GM23248 (cell line): ENCODE measurements around the gene GCK. TPM values are rescaled to one million over a fixed set of nuclear protein-coding genes. Genes with fewer than 3 reads are reported as not detected.
A peak's percentile ranks its signal among the peaks of the same experiment; 100 is the strongest.

Source experiments
- DNase-seq: peaks from one replicate; pipeline ENCODE4 v3.0.0-alpha.2; 2015
- H2AFZ ChIP-seq: fragments of 200-600 bp; sonication (generic); 2 replicates; pipeline ENCODE4 v1.6.1; 2016; ENCODE audit warnings: antibody characterized with exemption
- H3F3A ChIP-seq: fragments of 200-600 bp; sonication (generic); 2 replicates; pipeline ENCODE4 v1.6.1; 2016; ENCODE audit warnings: mild to moderate bottlenecking, antibody characterized with exemption, mixed run types; ENCODE audit not compliant: insufficient read depth
- H3K27ac ChIP-seq: fragments of 200-600 bp; sonication (generic); 2 replicates; pipeline ENCODE4 v1.5.1; 2016; ENCODE audit warnings: mild to moderate bottlenecking
- H3K27me3 ChIP-seq: fragments of 200-600 bp; sonication (generic); replicated peaks from 2 replicates; pipeline ENCODE4 v1.6.1; 2016; ENCODE audit warnings: mild to moderate bottlenecking; ENCODE audit not compliant: insufficient read depth
- H3K36me3 ChIP-seq: fragments of 200-600 bp; sonication (generic); 2 replicates; pipeline ENCODE4 v1.6.1; 2016; ENCODE audit warnings: low read depth, mild to moderate bottlenecking
- H3K4me1 ChIP-seq: fragments of 200-600 bp; sonication (generic); 2 replicates; pipeline ENCODE4 v1.6.1; 2016; ENCODE audit warnings: mild to moderate bottlenecking; ENCODE audit not compliant: insufficient read depth
- H3K4me2 ChIP-seq: fragments of 200-600 bp; sonication (generic); one replicate; pipeline ENCODE4 v1.6.1; 2016; ENCODE audit warnings: mild to moderate bottlenecking; ENCODE audit not compliant: unreplicated experiment
- H3K4me3 ChIP-seq: fragments of 200-600 bp; sonication (generic); 2 replicates; pipeline ENCODE4 v1.5.1; 2016; ENCODE audit warnings: mild to moderate bottlenecking
- H3K79me2 ChIP-seq: fragments of 200-600 bp; sonication (generic); 2 replicates; pipeline ENCODE4 v1.6.1; 2016; ENCODE audit warnings: mild to moderate bottlenecking; ENCODE audit not compliant: insufficient read depth
- H3K9ac ChIP-seq: fragments of 200-600 bp; sonication (generic); 2 replicates; pipeline ENCODE4 v1.6.1; 2016; ENCODE audit warnings: mild to moderate bottlenecking
- H3K9me2 ChIP-seq: fragments of 200-600 bp; sonication (generic); 2 replicates; pipeline ENCODE4 v1.6.1; 2016; ENCODE audit warnings: mixed run types, mild to moderate bottlenecking, moderate library complexity; ENCODE audit not compliant: insufficient read depth
- H3K9me3 ChIP-seq: fragments of 200-600 bp; sonication (generic); one replicate; pipeline ENCODE4 v1.6.1; 2017; ENCODE audit warnings: low read depth
- H4K20me1 ChIP-seq: fragments of 200-600 bp; sonication (generic); 2 replicates; pipeline ENCODE4 v1.6.0; 2016; ENCODE audit not compliant: insufficient read depth
- EZH2 ChIP-seq: fragments of 200-600 bp; sonication (generic); IDR thresholded peaks from 2 replicates; pipeline ENCODE4 v1.6.1; 2018; ENCODE audit warnings: antibody characterized with exemption, mild to moderate bottlenecking; ENCODE audit not compliant: insufficient read depth, poor library complexity, severe bottlenecking
- EZH2phosphoT487 ChIP-seq: fragments of 200-600 bp; sonication (generic); IDR thresholded peaks from 2 replicates; pipeline ENCODE4 v1.6.1; 2018; ENCODE audit warnings: antibody characterized with exemption, moderate library complexity, mild to moderate bottlenecking, low read depth; ENCODE audit not compliant: insufficient read depth
- WGBS, 2 experiments: methylation state at CpG; one replicate each; pipeline ENCODE4 v1.1.6; 2015 to 2017; ENCODE audit warnings: low lambda C conversion rate in 2 of 2, low coverage in 1 of 2; ENCODE audit errors: missing lambda C conversion rate in 2 of 2; 5-methylcytosine and 5-hydroxymethylcytosine counted together
- in situ Hi-C: fragments of 300-500 bp; cut with MboI; formaldehyde crosslinking; loops from 2 replicates; pipeline ENCODE4 v1.15.0; 2020
- polyA plus RNA-seq: library from polyadenylated mRNA; unstranded; fragments of >200 nt; fragmentation: Nextera tagmentation; extraction: Ambion mirVana; gene quantifications from 2 replicates; pipeline ENCODE4 v1.2.1, GENCODE V29; 2016
- total RNA-seq: library from RNA; depleted of rRNA; stranded (reverse); fragments of >200 nt; shearing (Covaris generic); gene quantifications from 2 replicates; pipeline ENCODE4 v1.2.3, GENCODE V29; 2014; rRNA removed

GCK gene
- 0.11 TPM in 1 of 2 replicates, not detected in the other for total RNA-seq
- 0.23 and 0.43 TPM in 2 replicates for polyA plus RNA-seq

- H2AFZ ChIP-seq: no peak within 1 kb of the TSS
- no peaks in the 10 kb centered on the region for H3K9me2 ChIP-seq
- no peaks in the 10 kb centered on the region for H4K20me1 ChIP-seq
- no peak within 1 kb of the TSS for H3K4me2 ChIP-seq
- no peak within 1 kb of the TSS for H3K4me3 ChIP-seq
- H3K9me3 ChIP-seq: no peaks in the 10 kb centered on the region
- H3F3A ChIP-seq: peaks cover 7% of the 10 kb centered on the region
- DNase-seq: no peak
- TF ChIP-seq EZH2: no peak
- no peak for TF ChIP-seq EZH2phosphoT487
- H3K27me3 ChIP-seq: no peaks in the 10 kb centered on the region
- H3K4me1 ChIP-seq: peaks cover 9% of the 10 kb centered on the region
- no peak within 1 kb of the TSS for H3K27ac ChIP-seq
- no peak within 1 kb of the TSS for H3K9ac ChIP-seq
- H3K79me2 ChIP-seq: no peaks in the 10 kb centered on the region
- in situ Hi-C loops: no loop called here
- 72 to 77% methylated on average over 11 of the region's 11 CpGs for WGBS, 2 experiments
- H3K36me3 ChIP-seq: no peaks in the 10 kb centered on the region
Measured at GRCh38 chr7:44189286-44189992, at the start of gene GCK. Gene GCK, minus strand, starts transcription at chr7:44189439. Its CDS starts 486 bp downstream, at chr7:44188953.

DNA sequence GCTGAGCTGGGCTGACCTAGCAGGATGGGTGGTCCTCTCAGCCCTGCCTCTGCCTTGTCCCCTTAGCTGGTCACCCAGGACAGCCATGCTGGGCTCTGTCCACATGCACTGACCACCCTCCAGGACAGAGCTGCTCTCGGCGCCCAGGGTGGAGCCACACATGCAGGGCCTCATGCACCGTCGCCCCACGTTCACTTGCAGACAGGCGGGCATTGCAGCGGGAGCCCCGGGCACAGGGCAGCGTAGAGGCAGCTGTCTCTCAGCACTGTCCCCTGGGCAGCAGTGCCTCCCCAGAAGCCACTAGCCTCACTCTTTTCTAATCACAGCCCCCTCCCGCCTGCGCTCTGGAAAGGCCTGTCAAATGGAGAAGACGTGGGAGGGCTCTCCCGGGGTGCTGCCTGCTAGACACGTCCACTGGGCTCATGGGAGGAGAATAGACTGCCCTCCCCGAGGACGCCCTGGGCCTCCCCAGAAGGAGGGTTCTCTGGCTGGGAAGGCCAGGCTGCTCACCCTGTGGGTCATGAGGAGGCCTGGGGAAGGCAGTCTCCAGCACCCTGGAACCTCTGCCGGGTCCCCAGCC is 49.0 kb upstream of the GCK start:
- H3K36me3 ChIP-seq: no peaks in the 10 kb centered on the region
- no peak for DNase-seq
- no peak overlapping the region for H3K4me2 ChIP-seq
- H3K4me3 ChIP-seq: no peak overlapping the region
- no peak overlapping the region for H2AFZ ChIP-seq
- no peak overlapping the region for H3K9ac ChIP-seq
- H3K79me2 ChIP-seq: no peaks in the 10 kb centered on the region
- H4K20me1 ChIP-seq: no peaks in the 10 kb centered on the region
- no peak for TF ChIP-seq EZH2
- TF ChIP-seq EZH2phosphoT487: no peak
- no peaks in the 10 kb centered on the region for H3F3A ChIP-seq
- no peaks in the 10 kb centered on the region for H3K4me1 ChIP-seq
- no peak overlapping the region for H3K27ac ChIP-seq
- H3K9me2 ChIP-seq: no peaks in the 10 kb centered on the region
- H3K9me3 ChIP-seq: no peaks in the 10 kb centered on the region
- in situ Hi-C loops: no loop called here
- whole genome bisulfite sequencing, 2 experiments: 73 to 79% methylated on average over 17 of the region's 17 CpGs
- no peaks in the 10 kb centered on the region for H3K27me3 ChIP-seq

DNA sequence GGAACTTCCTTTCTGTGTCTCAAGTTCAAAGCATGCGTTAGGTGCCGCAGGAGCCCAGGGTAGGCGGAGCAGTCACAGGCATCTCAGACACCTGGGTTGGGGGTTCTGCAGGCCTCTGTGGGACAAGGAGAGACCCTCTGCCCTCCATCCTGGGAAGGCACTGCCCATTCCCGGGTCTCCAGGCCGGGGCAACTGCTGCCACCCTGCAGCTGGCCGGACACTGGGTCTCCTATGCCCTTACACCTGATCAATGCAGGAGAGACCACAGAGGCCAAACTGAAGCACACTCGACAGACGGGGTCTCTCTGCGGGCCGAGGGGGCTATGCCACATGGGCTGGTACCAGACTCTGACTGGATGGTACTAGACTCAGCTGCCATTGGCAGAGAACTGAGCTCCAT is 48.5 kb upstream of the GCK start:
- no peaks in the 10 kb centered on the region for H3K27me3 ChIP-seq
- no peak overlapping the region for H3K4me2 ChIP-seq
- no peaks in the 10 kb centered on the region for H3K36me3 ChIP-seq
- H3K9me3 ChIP-seq: no peaks in the 10 kb centered on the region
- 81 to 84% methylated on average over 10 of the region's 10 CpGs for WGBS, 2 experiments
- no peaks in the 10 kb centered on the region for H3K4me1 ChIP-seq
- in situ Hi-C loops: no loop called here
- H3K79me2 ChIP-seq: no peaks in the 10 kb centered on the region
- DNase-seq: no peak
- no peak overlapping the region for H2AFZ ChIP-seq
- no peak overlapping the region for H3K27ac ChIP-seq
- no peak overlapping the region for H3K4me3 ChIP-seq
- H3K9me2 ChIP-seq: no peaks in the 10 kb centered on the region
- no peak overlapping the region for H3K9ac ChIP-seq
- no peaks in the 10 kb centered on the region for H3F3A ChIP-seq
- no peaks in the 10 kb centered on the region for H4K20me1 ChIP-seq
- TF ChIP-seq EZH2phosphoT487 (no peak), EZH2 (no peak)

GRCh38 chr7:44236333-44236728 is 47.1 kb upstream of the GCK start:
- 61 to 74% methylated on average over 4 of the region's 4 CpGs for WGBS, 2 experiments
- DNase-seq: peak; percentile 16
- TF ChIP-seq EZH2: no peak
- no peak for TF ChIP-seq EZH2phosphoT487
- in situ Hi-C loops: no loop called here
- Histone ChIP-seq H3K4me3 (no peak overlapping the region), H3K27ac (no peak overlapping the region), H2AFZ (no peak overlapping the region), H3K36me3 (no peaks in the 10 kb centered on the region), H3K4me1 (no peaks in the 10 kb centered on the region), H3K27me3 (no peaks in the 10 kb centered on the region), H3F3A (no peaks in the 10 kb centered on the region), H3K79me2 (no peaks in the 10 kb centered on the region), H3K9me3 (no peaks in the 10 kb centered on the region), H4K20me1 (no peaks in the 10 kb centered on the region), H3K9me2 (no peaks in the 10 kb centered on the region), H3K4me2 (no peak overlapping the region), H3K9ac (no peak overlapping the region)
